ENCODE results near the gene KCNQ1OT1. TPM values are rescaled to one million over a fixed set of nuclear protein-coding genes. Genes with fewer than 3 reads are reported as not detected.

Gene KCNQ1OT1
- total and polyA plus RNA-seq, 9 of the 15 experiments (the other 6 are each of a cell fraction or from before 2014, with no cell fraction given), result 0.04 to 2.3 (median 0.74) TPM

DNA sequence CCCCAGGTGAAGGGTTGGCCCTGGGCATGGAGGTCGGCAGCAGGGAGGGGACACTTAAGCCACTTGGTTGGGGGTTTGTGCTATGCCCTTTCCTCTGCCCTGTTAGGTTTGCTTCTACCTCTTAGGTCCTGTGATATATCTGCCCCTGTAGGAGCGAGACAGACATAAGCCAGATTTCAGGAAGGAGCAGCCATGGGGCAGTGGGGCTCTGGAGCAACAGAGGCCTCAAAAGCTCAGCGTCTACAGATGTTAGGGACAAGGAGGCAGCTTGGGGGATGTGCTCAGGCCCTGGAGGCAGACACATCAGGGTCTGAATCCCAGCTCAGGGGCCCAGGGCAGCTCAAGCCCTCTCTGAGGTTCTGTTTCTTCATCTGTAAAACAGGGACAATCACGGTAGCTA, 27.2 kb upstream of the KCNQ1OT1 start:
- Histone ChIP-seq H3K4me2 (ENCODE audit: insufficient read depth, low read length) (no peak overlapping the region), H3K9ac (ENCODE audit: insufficient read depth in 1 of 2, low read depth in 2 of 2, low read length in 2 of 2) (no peak overlapping the region), H3K27me3 (ENCODE audit: control insufficient read depth in 2 of 2, insufficient read depth in 2 of 2, low read length in 2 of 2) (peaks cover 0 to 14% of the 10 kb centered on the region in 2 experiments; a peak in 3 of 5 replicates), H3K36me3 (ENCODE audit: control insufficient read depth, insufficient read depth, low read length) (no peaks in the 10 kb centered on the region), H3K27ac (ENCODE audit: extremely low read depth, low read depth, low read length) (no peak overlapping the region), H3K9me1 (ENCODE audit: control insufficient read depth, insufficient read depth, low read length) (no peaks in the 10 kb centered on the region), H3K9me3 (replicated peaks; ENCODE audit: control insufficient read depth, insufficient read depth, low read depth, low read length) (no peaks in the 10 kb centered on the region), H2AFZ (ENCODE audit: low read depth, low read length) (no peak overlapping the region), H4K20me1 (replicated peaks; ENCODE audit: control insufficient read depth, insufficient read depth, low read length) (peaks cover 4% of the 10 kb centered on the region; the same call in 1 of the 2 replicates), H3K79me2 (ENCODE audit: control insufficient read depth, insufficient read depth, low read length) (no peaks in the 10 kb centered on the region), H3K4me1 (replicated peaks in 1 of 2; ENCODE audit: control insufficient read depth in 2 of 2, insufficient read depth in 2 of 2, low read length in 2 of 2) (peaks cover 4 to 48% of the 10 kb centered on the region in 2 experiments; a peak in 4 of 5 replicates), H3K4me3 (no peak overlapping the region)
- POLR2A ChIA-PET, result interaction anchor here (0.6 to 0.9 kb wide), 2 partner anchors 27 to 280 kb away, joined by 3 to 4 read pairs; partner anchors contain the start of gene KCNQ1OT1
- in situ Hi-C loops (cut with MboI), result no loop called here
- TF ChIP-seq, protein P1, sequence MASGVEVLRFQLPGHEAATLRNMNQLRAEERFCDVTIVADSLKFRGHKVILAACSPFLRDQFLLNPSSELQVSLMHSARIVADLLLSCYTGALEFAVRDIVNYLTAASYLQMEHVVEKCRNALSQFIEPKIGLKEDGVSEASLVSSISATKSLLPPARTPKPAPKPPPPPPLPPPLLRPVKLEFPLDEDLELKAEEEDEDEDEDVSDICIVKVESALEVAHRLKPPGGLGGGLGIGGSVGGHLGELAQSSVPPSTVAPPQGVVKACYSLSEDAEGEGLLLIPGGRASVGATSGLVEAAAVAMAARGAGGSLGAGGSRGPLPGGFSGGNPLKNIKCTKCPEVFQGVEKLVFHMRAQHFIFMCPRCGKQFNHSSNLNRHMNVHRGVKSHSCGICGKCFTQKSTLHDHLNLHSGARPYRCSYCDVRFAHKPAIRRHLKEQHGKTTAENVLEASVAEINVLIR (CRISPR knock-in tag; IDR thresholded peaks at IDR 0.05), result no peak
- TF ChIP-seq TEAD1 (CRISPR knock-in tag; IDR thresholded peaks at IDR 0.05) (no peak), NFRKB (IDR thresholded peaks at IDR 0.05; ENCODE audit: low read depth) (no peak), BCOR (IDR thresholded peaks at IDR 0.05) (no peak), CHCHD3 (CRISPR knock-in tag; IDR thresholded peaks at IDR 0.05) (no peak), ZNF41 (CRISPR knock-in tag; conservative IDR thresholded peaks at IDR 0.05) (no peak), ZNF165 (CRISPR knock-in tag; IDR thresholded peaks at IDR 0.05; ENCODE audit: borderline replicate concordance) (no peak)
- TF ChIP-seq, protein P2, sequence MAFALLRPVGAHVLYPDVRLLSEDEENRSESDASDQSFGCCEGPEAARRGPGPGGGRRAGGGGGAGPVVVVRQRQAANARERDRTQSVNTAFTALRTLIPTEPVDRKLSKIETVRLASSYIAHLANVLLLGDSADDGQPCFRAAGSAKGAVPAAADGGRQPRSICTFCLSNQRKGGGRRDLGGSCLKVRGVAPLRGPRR (CRISPR knock-in tag; IDR thresholded peaks at IDR 0.05), result no peak
- TF ChIP-seq, protein P3, sequence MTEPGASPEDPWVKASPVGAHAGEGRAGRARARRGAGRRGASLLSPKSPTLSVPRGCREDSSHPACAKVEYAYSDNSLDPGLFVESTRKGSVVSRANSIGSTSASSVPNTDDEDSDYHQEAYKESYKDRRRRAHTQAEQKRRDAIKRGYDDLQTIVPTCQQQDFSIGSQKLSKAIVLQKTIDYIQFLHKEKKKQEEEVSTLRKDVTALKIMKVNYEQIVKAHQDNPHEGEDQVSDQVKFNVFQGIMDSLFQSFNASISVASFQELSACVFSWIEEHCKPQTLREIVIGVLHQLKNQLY (CRISPR knock-in tag; conservative IDR thresholded peaks at IDR 0.05), result no peak
- no TSS peak for BruUV-seq (replicated peaks)
- intact Hi-C loops (cut with micrococcal nuclease), result no loop called here
- DNase-seq (ENCODE audit: extremely low read depth in 1 of 4, low spot score in 3 of 4) (no peak), FAIRE-seq (no peak), ATAC-seq (no peak)
- 32% methylated on average over 4 of the region's 4 CpGs for WGBS (ENCODE audit: insufficient coverage, low coverage, missing lambda C conversion rate)
- CTCF ChIA-PET (ENCODE audit: low intra/inter-chr PET ratio), result no interaction called here
